Mucosa of descending colon (tissue), 3 donors: ENCODE results near the gene BSG. TPM values are rescaled to one million over a fixed set of nuclear protein-coding genes. Genes with fewer than 3 reads are reported as not detected.
"Not testable (repeated sequence)": the region's sequence is repeated elsewhere in the genome, so short reads cannot be mapped to it uniquely, and the experiment has no call there.

Source experiments
- ATAC-seq: fragments of 200-7000 bp; cut with Tn5 transposase; one replicate; pipeline ENCODE4 v1.9.1; 2020; ENCODE audit warnings: mild to moderate bottlenecking, moderate library complexity
- DNase-seq, 3 donors: peaks; one replicate each; pipeline ENCODE4 v3.0.0-alpha.2; 2020
- H3K36me3 ChIP-seq: fragments of 200-600 bp; one replicate; pipeline ENCODE4 v1.8.0; 2021; ENCODE audit warnings: low read depth, mild to moderate bottlenecking
- H3K4me1 ChIP-seq: fragments of 200-600 bp; one replicate; pipeline ENCODE4 v1.8.0; 2021; ENCODE audit warnings: low read depth, mild to moderate bottlenecking
- H3K4me3 ChIP-seq: fragments of 200-600 bp; one replicate; pipeline ENCODE4 v1.8.0; 2021; ENCODE audit warnings: mild to moderate bottlenecking
- H3K9me3 ChIP-seq: fragments of 200-600 bp; one replicate; pipeline ENCODE4 v1.8.0; 2021; ENCODE audit warnings: mild to moderate bottlenecking
- intact Hi-C, 2 donors: fragments of 100-400 bp; cut with DNase I in 1 of 2; cut with micrococcal nuclease in 1 of 2; formaldehyde crosslinking; loops; one replicate each; pipeline versions ENCODE4 v1.11.0 to v1.11.1; 2022; cut with DNase I, micrococcal nuclease
- total RNA-seq, 3 donors: library from RNA; stranded (reverse); fragmentation: NEBNext Ultra II Directional in 2 of 3; extraction: Animal tissue kit (Norgen Biotek cat#: 25700) in 2 of 3; gene quantifications; one replicate each; pipeline versions ENCODE4 v1.2.1 to v1.2.4, GENCODE V29; 2021 to 2023
- TF ChIP-seq, protein P1 (sequence below): fragments of 200-600 bp; IDR thresholded peaks from one replicate; pipeline ENCODE4 v1.8.0; 2022; ENCODE audit warnings: antibody characterized with exemption, mild to moderate bottlenecking
- donor health status: DM: no; HTN: no; CAD: no; lungs with moderate emphysema.
- donor health status: DM: no; HTN: no; CAD: no.
- donor health status: DM: no; HTN: yes; CAD: no.

BSG gene
- total RNA-seq, 3 donors from 2014 or later: 695 to 1,536 (median 896) TPM

DNA sequence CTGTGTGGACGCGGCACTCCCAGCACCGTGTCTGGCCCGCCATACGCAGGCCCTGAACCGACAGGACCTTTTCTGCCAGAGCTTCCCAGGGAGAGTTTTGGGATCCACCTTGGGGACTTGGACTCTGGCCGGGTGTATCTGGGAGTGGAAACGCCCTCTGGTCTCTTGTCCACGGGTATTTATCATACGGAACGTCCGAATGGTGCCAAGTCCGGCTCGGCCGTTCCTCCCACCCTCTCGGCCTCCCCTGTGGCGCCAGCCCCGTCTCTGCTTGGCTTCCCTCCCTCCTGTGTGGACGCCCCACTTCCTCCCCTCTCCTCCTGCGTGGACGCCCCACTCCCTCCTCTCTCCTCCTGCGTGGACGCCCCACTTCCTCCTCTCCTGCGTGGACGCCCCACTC, 29.4 kb downstream of the BSG start:
- intact Hi-C loops: no loop called here
- Histone ChIP-seq H3K4me1 (no peaks in the 10 kb centered on the region), H3K9me3 (no peaks in the 10 kb centered on the region), H3K36me3 (no peaks in the 10 kb centered on the region), H3K4me3 (no peak overlapping the region)
- no peak for DNase-seq
- ATAC-seq: no peak
- TF ChIP-seq, protein P1, sequence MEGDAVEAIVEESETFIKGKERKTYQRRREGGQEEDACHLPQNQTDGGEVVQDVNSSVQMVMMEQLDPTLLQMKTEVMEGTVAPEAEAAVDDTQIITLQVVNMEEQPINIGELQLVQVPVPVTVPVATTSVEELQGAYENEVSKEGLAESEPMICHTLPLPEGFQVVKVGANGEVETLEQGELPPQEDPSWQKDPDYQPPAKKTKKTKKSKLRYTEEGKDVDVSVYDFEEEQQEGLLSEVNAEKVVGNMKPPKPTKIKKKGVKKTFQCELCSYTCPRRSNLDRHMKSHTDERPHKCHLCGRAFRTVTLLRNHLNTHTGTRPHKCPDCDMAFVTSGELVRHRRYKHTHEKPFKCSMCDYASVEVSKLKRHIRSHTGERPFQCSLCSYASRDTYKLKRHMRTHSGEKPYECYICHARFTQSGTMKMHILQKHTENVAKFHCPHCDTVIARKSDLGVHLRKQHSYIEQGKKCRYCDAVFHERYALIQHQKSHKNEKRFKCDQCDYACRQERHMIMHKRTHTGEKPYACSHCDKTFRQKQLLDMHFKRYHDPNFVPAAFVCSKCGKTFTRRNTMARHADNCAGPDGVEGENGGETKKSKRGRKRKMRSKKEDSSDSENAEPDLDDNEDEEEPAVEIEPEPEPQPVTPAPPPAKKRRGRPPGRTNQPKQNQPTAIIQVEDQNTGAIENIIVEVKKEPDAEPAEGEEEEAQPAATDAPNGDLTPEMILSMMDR: no peak

DNA sequence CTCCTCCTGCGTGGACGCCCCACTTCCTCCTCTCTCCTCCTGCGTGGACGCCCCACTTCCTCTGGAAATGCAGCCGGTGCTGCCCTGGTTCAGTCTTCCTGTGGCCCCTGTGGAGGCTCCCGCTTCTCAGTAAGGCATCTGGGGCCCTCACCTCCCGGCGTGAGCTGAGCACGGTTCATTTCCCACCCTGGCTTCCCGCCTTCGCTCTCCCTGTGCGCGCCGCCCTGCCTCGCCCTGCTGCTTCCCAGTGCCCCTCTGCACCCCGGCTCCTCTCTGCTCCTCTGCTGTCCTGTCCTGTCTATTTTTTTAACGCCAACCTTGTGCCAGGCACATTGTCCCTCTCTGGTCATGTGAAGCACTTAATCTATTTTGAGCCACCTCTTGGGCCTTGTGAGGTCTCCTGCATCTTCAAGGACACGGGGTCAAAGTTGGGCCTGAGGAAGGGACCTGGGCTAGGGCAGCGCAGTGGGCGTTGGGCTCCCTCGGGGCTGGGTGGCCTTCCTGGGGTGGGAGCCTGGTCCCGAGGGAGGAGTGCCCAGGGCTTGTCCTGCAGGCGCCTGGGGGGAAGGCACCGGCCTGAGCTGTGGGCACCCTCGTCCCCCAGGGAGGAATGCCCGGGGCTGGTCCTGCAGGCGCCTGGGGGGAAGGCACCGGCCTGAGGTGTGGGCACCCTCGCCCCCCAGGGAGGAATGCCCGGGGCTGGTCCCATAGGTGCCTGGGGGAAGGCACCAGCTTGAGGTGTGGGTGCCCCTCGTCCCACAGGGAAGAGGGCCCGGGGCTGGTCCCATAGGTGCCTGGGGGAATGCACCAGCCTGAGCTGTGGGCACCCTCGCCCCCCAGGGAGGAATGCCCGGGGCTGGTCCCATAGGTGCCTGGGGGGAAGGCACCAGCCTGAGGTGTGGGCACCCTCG, 30.2 kb downstream of the BSG start:
- Histone ChIP-seq H3K9me3 (no peaks in the 10 kb centered on the region), H3K4me3 (no peak overlapping the region), H3K4me1 (no peaks in the 10 kb centered on the region), H3K36me3 (no peaks in the 10 kb centered on the region)
- no peak for DNase-seq
- intact Hi-C loops: no loop called here
- TF ChIP-seq, protein P1: no peak
- ATAC-seq: no peak

DNA sequence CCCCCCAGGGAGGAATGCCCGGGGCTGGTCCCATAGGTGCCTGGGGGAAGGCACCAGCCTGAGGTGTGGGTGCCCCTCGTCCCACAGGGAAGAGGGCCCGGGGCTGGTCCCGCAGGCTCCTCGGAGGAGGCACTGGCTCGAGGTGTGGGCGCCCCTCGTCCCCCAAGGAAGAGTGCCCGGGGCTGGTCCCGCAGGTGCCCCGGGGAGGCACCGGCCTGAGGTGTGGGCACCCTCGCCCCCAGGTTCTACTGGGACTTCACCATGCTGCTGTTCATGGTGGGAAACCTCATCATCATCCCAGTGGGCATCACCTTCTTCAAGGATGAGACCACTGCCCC, 30.9 kb downstream of the BSG start:
- H3K4me1 ChIP-seq, H3K36me3 ChIP-seq, DNase-seq, H3K9me3 ChIP-seq, intact Hi-C loops, ATAC-seq, H3K4me3 ChIP-seq: not testable (repeated sequence)

DNA sequence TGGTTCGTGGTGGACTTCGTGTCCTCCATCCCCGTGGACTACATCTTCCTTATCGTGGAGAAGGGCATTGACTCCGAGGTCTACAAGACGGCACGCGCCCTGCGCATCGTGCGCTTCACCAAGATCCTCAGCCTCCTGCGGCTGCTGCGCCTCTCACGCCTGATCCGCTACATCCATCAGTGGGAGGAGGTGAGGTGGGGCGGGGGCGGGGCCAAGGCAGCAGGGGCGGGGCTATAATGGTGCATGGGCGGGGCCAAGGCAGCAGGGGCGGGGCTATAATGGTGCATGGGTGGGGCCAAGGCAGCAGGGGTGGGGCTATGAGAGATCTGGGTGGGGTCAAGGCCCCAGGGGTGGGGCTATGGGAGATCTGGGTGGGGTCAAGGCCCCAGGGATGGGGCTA, 31.4 kb downstream of the BSG start:
- intact Hi-C loops, H3K9me3 ChIP-seq, H3K4me1 ChIP-seq, DNase-seq, H3K4me3 ChIP-seq, H3K36me3 ChIP-seq: not testable (repeated sequence)
- peak; percentile 48 for ATAC-seq

DNA sequence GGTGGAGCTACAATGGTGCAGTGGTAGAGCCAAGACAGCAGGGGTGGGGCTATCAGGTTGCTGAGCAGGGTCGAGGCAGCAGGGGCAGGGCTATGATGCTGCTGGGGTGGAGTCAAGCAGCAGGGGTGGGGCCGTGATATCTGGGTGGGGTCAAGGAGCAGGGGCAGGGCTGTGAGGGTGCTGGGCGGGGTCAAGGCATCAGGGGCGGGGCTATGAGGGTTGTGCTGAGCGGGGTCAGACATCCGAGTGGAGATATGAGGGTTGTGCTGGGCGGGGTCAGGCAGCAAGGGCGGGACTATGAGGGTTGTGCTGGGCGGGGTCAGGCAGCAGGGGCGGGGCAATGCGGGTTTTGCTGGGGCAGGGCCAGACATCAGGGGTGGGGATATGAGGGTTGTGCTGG, 32.0 kb downstream of the BSG start:
- TF ChIP-seq, protein P1: no peak
- ATAC-seq (peak; percentile 56), DNase-seq (no peak)
- Histone ChIP-seq H3K36me3 (no peaks in the 10 kb centered on the region), H3K4me3 (no peak overlapping the region), H3K4me1 (peaks cover 4% of the 10 kb centered on the region), H3K9me3 (no peaks in the 10 kb centered on the region)
- intact Hi-C loops: no loop called here

DNA sequence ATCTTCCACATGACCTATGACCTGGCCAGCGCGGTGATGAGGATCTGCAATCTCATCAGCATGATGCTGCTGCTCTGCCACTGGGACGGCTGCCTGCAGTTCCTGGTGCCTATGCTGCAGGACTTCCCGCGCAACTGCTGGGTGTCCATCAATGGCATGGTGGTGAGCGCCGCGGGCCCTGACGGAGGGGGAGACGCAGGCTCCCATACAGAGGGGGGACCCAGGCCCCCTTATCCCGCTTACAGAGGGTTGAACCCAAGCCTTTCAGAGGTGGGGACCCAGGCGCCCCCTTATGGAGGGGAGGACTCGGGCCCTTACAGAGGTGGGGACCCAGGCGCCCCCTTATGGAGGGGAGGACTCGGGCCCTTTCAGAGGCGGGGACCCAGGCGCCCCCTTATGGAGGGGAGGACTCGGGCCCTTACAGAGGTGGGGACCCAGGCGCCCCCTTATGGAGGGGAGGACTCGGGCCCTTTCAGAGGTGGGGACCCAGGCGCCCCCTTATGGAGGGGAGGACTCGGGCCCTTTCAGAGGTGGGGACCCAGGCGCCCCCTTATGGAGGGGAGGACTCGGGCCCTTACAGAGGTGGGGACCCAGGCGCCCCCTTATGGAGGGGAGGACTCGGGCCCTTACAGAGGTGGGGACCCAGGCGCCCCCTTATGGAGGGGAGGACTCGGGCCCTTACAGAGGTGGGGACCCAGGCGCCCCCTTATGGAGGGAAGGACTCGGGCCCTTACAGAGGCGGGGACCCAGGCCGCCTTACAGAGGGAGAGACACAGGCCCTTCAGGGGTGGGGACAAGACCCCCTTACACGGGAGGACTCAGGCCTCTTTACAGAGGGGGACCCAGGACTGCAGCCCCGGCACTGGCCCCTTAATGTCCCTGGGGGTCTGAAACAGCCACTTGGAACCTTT, 32.9 kb downstream of the BSG start:
- H3K9me3 ChIP-seq, H3K36me3 ChIP-seq, intact Hi-C loops, H3K4me3 ChIP-seq, ATAC-seq, DNase-seq, H3K4me1 ChIP-seq: not testable (repeated sequence)
